Coronary artery (tissue), 2 donors: ENCODE data around the gene PLOD1.

Source experiments
- DNase-seq: peaks from one replicate; pipeline ENCODE4 v3.0.0-alpha.2; 2017; ENCODE audit warnings: low spot score
- H3K27ac ChIP-seq, 2 donors: fragments of 200-600 bp; sonication (generic); one replicate each; pipeline ENCODE4 v1.5.1; 2016 to 2019
- H3K4me3 ChIP-seq: fragments of 200-600 bp; sonication (generic); 2 replicates; pipeline ENCODE4 v1.5.1; 2016; ENCODE audit warnings: mild to moderate bottlenecking, moderate library complexity
- CTCF ChIP-seq: fragments of 200-600 bp; sonication (generic); IDR thresholded peaks from one replicate; pipeline ENCODE4 v1.5.1; 2019; ENCODE audit warnings: antibody characterized with exemption

Gene PLOD1

DNA sequence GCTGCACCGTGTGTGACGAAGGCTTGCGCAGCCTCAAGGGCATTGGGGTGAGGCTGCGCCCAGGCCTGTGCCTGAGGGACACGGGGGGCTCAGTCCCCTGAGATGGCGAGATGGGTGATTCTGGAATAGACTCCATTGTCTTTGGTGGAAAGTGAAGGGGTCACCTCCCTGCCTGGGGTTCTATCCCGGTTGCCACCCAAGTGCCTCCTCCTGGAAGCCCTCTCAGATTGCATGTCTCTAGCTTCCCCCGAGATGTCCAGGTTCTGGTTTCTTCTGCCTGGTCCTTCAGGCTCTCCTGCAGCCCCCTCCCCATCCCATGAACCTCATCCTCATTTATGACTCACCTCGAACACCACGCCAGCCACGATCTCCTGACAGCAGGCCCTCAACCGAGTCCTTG lies 23.4 kb downstream of the PLOD1 start:
- TF ChIP-seq CTCF: no peak

GRCh38 chr1:11960276-11960675 lies 25.8 kb downstream of the PLOD1 start:
- DNase-seq: no peak
- H3K27ac ChIP-seq: peak overlapping the region in 1 of 2 donors; percentile 5

More for the DNA sequence above, 23.4 kb downstream of the PLOD1 start:
- no peak for DNase-seq
- H3K27ac ChIP-seq: no peak overlapping the region
- H3K4me3 ChIP-seq: no peak overlapping the region

DNA sequence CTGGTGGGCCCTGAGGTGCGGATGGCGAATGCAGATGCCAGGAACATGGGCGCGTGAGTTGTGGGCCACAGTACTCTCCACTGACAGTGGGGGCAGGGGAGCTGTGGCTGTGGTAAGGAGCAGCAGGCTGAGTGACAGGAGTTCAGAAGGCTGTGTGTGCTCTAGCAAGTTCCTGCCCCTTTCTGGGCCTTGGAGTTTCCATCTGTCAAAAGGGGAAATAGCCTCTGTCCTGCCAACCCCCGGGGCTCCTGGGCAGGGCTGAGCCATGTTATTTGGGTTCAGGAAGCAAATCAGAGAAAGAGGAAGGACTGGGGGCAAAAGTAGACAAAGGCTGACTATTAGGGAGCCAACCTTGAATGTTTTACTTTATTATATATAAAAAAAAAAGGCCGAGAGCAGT lies 26.2 kb downstream of the PLOD1 start:
- Histone ChIP-seq H3K4me3 (no peak overlapping the region), H3K27ac (peak overlapping the region in 1 of 2 donors; percentile 5)
- DNase-seq: no peak
- TF ChIP-seq CTCF: no peak

More at GRCh38 chr1:11960276-11960675, 25.8 kb downstream of the PLOD1 start:
- no peak overlapping the region for H3K4me3 ChIP-seq
- TF ChIP-seq CTCF: no peak

DNA sequence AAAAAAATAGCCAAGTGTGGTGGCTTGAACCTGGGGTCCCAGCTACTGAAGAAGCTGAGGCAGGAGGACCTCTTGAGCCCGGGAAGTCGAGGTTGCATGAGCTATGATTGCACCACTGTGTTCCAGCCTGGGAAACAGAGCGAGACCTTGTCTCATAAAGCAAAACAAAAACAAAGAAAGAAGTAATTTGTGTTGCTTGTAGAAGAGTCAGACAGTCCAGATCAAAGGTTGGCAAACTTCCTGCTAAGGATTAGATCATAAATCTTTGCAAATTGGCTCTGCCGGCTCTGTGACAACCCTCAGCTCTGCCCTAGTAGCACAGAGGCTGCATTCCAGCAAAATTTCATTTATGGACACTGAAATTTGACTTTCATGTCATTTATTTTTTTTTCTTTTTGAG lies 26.7 kb downstream of the PLOD1 start:
- no peak for DNase-seq
- H3K27ac ChIP-seq: no peak overlapping the region

DNA sequence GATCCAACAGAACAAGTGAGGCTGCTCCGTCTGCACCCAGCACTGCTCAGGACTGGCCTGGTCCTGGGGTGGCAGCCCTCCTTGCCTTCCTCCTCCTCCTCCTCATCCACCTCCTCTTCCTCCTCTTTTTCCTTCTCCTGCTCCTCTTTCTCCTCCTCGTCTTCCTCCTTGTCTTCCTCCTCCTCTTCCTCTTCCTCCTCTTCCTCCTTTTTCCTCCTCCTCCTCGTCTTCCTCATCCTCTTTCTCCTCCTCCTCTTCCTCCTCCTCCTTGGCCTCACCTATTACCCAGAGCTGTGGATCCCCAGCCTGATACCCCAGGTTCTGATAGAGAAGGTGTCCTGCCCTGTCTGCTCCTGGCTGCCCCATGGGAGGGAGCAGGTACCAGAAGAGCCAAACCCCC lies 29.1 kb downstream of the PLOD1 start:
- Histone ChIP-seq H3K4me3 (no peak overlapping the region), H3K27ac (no peak overlapping the region)
- no peak for TF ChIP-seq CTCF
- no peak for DNase-seq

More for the DNA sequence above, 26.7 kb downstream of the PLOD1 start:
- H3K4me3 ChIP-seq: no peak overlapping the region
- TF ChIP-seq CTCF: no peak

- DNase-seq: no peak
- Histone ChIP-seq H3K4me3 (no peak overlapping the region), H3K27ac (no peak overlapping the region)
- TF ChIP-seq CTCF: no peak
These were observed 30.1 kb downstream of the PLOD1 start for GRCh38 chr1:11964656-11965055.

DNA sequence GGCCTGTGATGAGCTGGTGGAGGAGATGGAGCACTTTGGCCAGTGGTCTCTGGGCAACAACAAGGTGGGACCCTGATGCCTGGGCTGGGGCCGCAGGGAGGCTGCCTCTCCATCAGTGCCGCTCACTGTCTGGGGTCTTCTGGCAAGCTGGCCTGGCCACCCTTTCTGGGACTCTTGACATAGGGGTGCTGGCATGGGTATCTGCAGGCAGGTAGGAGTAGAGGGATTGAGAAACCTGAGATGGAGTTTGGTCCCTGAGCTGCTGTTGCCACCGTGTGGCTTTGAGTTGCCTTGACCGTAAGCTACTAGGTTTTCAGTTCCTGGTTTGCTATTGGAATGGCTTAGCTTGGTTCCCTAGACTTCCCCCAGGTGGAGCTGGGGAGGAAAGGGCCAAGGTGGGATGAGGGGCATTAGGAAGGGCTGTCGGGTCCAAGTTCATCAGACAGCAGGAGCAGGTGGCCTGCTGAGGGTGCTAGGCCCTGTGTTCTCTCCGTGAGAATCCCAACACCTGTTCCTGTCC lies 32.6 kb downstream of the PLOD1 start:
- no peak for TF ChIP-seq CTCF
- H3K27ac ChIP-seq: no peak overlapping the region
- no peak for DNase-seq
- H3K4me3 ChIP-seq: no peak overlapping the region
